Stromal cell of bone marrow (primary cell): ENCODE measurements around the gene TIMM10B.

ENCODE experiments used
- DNase-seq: peaks from one replicate; pipeline ENCODE4 v3.0.0-alpha.2; 2012; ENCODE audit warnings: low read depth

Gene TIMM10B

GRCh38 chr11:6472934-6473333 lies 8.4 kb upstream of the TIMM10B start:
- DNase-seq = no peak

- DNase-seq = peak; percentile 79
Observed at GRCh38 chr11:6473451-6474412, 7.6 kb upstream of the TIMM10B start, which contains the start of gene TRIM3. TSS of gene TRIM3 (minus strand) at chr11:6473941. CDS start at chr11:6465695, 8,246 bp downstream.

GRCh38 chr11:6474413-6474792 lies 6.9 kb upstream of the TIMM10B start:
- DNase-seq = no peak

- no peak for DNase-seq
Observed at GRCh38 chr11:6474806-6475500, 6.3 kb upstream of the TIMM10B start.

GRCh38 chr11:6475936-6476335 lies 5.4 kb upstream of the TIMM10B start:
- no peak for DNase-seq

GRCh38 chr11:6476571-6476970 lies 4.7 kb upstream of the TIMM10B start:
- no peak for DNase-seq

GRCh38 chr11:6480299-6480914 lies 894 bp upstream of the TIMM10B start:
- DNase-seq = no peak

- DNase-seq = no peak
Observed at GRCh38 chr11:6481924-6482275, 599 bp downstream of the TIMM10B start.

GRCh38 chr11:6482441-6482840 lies 1.1 kb downstream of the TIMM10B start:
- DNase-seq = no peak

GRCh38 chr11:6483015-6483414 lies 1.7 kb downstream of the TIMM10B start:
- DNase-seq = no peak

GRCh38 chr11:6485661-6486060 lies 4.4 kb downstream of the TIMM10B start:
- DNase-seq = no peak

- no peak for DNase-seq
Observed at GRCh38 chr11:6486256-6486655, 5.0 kb downstream of the TIMM10B start.

GRCh38 chr11:6486938-6487337 lies 5.6 kb downstream of the TIMM10B start:
- DNase-seq = no peak

GRCh38 chr11:6488342-6488741 lies 7.0 kb downstream of the TIMM10B start:
- no peak for DNase-seq

- no peak for DNase-seq
Observed at GRCh38 chr11:6488821-6489220, 7.5 kb downstream of the TIMM10B start.

GRCh38 chr11:6489306-6489705 lies 8.0 kb downstream of the TIMM10B start:
- DNase-seq = no peak

- no peak for DNase-seq
Observed at GRCh38 chr11:6497069-6497839, 16.0 kb downstream of the TIMM10B start, which contains the start of gene DNHD1. TSS of gene DNHD1 (plus strand) at chr11:6497280. CDS start at chr11:6498216, 936 bp downstream.

GRCh38 chr11:6498121-6498520 lies 16.8 kb downstream of the TIMM10B start:
- DNase-seq = peak; percentile 69

GRCh38 chr11:6498544-6498943 lies 17.2 kb downstream of the TIMM10B start:
- DNase-seq = no peak

- DNase-seq = no peak
Observed at GRCh38 chr11:6502382-6502781, 21.1 kb downstream of the TIMM10B start.

- DNase-seq = no peak
Observed at GRCh38 chr11:6504166-6504565, 22.9 kb downstream of the TIMM10B start.
